Neural progenitor cell (in vitro differentiated cells): ENCODE measurements around the gene GPA33.

Experiments
- CTCF ChIP-seq: fragments of 200-600 bp; sonication (generic); IDR thresholded peaks from 2 replicates; pipeline ENCODE4 v1.5.1; 2017; ENCODE audit warnings: antibody characterized with exemption, mild to moderate bottlenecking
- EZH2 ChIP-seq: fragments of 200-600 bp; sonication (generic); IDR thresholded peaks from 2 replicates; pipeline ENCODE4 v1.6.1; 2017; ENCODE audit warnings: antibody characterized with exemption, mild to moderate bottlenecking, moderate library complexity

- TF ChIP-seq CTCF (no peak), EZH2 (no peak)
Observed at GRCh38 chr1:167119696-167120095, 29.5 kb upstream of the GPA33 start.
